Forelimb muscle (tissue), 1 donor: ENCODE results near the gene RBBP7. TPM values are rescaled to one million over a fixed set of nuclear protein-coding genes. Genes with fewer than 3 reads are reported as not detected.

ENCODE experiments used
- DNase-seq: peaks from one replicate; pipeline ENCODE4 v3.0.0-alpha.2; 2013; ENCODE audit warnings: low read depth
- polyA plus RNA-seq: library from polyadenylated mRNA; unstranded; fragments of 120-200 nt; gene quantifications from one replicate; pipeline ENCODE4 v1.2.1, GENCODE V29; 2013; ENCODE audit not compliant: insufficient read length

RBBP7 gene
- polyA plus RNA-seq, 1 donor: 165 TPM

- DNase-seq: no peak
These were observed 42.9 kb downstream of the RBBP7 start for GRCh38 chrX:16827225-16827624.

GRCh38 chrX:16826207-16826606, 44.0 kb downstream of the RBBP7 start:
- DNase-seq: no peak

DNA sequence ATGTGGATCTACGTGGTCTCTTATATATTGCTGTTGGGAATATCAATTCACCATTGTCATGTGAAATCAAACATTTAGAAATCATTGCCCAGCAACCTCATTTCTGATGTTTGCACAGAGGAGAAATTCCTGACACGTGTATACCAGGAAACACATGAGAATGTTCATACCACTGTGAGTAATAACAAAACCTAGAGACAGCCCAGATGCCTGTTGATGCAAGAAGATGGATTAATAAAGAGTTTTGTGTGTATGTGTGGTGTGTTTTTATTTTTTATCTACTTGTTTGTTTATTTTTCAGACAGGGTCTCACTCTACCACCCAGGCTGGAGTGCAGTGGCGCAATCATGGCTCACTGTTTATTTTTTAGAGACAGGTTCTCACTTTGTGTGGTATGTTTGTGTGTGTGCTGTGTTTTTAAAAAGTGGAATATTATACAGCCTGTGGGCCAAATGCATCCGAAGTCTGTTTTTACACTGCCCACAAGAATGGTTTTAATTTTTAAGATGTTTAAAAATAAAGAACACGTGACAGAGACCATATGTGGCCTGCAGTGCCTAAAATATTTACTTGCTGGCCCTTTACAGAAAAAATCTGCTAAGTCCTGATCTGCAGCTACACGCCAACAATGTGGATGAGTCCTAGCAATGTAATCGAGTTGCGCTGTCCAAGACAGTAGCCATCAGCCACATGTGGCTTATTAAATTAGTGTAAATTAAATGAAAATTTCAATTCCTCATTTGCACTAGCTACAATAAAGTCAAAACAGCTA, 44.7 kb downstream of the RBBP7 start:
- DNase-seq: no peak

GRCh38 chrX:16822723-16823122, 47.4 kb downstream of the RBBP7 start:
- no peak for DNase-seq

GRCh38 chrX:16819634-16820033, 50.5 kb downstream of the RBBP7 start:
- no peak for DNase-seq

- DNase-seq: no peak
These were observed 55.6 kb downstream of the RBBP7 start for GRCh38 chrX:16814597-16814996.

DNA sequence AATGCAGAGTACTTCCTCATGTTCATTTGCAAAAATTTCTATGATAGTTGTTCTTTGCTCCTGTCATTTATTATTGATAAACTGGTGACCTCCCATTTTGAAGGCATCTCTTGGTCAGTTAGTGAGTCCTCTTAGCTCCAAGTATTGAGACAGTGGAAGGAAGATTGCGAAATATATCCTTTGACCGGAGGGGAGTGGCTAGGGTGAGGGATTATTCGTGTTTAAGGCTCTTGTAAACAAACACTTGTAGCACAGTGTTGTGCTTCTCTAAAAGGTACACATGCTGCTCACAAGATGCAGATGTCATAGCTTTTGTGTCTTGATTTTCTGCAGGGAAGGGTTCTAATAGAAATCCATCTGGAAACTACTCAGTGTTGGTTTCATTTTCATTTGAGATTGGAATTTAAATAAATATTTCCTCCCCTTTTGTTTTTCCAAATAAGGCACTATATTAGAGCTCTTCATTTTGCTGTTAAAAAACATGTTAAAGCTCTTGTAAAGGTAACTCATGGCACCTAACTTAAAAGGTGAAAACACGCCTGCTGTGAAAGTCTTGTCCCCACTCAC, 62.1 kb downstream of the RBBP7 start:
- DNase-seq: no peak

- no peak for DNase-seq
These were observed 62.6 kb downstream of the RBBP7 start for GRCh38 chrX:16807548-16807947.

GRCh38 chrX:16804923-16805464, 65.2 kb downstream of the RBBP7 start:
- DNase-seq: no peak

GRCh38 chrX:16797841-16798240, 72.3 kb downstream of the RBBP7 start:
- no peak for DNase-seq

DNA sequence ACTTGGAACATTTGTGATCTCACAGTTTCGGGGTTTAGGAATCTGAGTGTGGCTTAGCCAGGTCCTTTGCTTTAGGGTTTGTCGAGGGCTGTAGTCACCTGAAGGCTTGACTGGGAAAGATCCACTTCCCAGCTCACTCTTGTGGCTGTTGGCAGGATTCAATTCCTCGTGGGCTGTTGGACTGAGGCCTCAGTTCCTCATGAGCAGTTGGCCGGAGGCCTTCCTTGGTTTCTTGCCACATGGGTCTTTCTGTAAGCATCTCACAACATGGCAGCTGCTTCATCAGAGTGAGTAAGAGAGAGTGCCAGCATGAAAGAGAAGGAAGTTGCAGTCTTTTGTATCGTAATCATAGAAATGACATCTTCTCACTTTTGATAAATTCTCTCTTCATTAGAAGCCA, 72.8 kb downstream of the RBBP7 start:
- DNase-seq: no peak

DNA sequence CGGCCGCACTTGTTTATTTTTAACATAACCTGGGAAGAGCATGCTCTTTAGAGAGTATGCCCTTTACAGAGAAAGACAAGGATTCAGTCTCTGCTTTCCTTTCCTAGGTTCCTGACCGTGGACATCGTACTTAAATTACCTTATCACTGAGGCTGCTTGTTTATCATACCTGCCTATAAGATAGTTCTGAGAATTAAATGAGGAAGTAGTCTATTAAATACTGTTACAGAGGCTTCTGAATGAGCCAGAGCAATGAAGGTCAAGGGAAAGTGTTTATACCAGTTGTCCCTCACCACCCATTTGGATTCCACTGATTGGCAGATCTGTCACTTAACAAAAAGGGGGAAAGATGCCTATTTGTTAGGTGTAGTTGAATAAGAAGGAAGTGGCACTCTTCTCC, 73.9 kb downstream of the RBBP7 start:
- no peak for DNase-seq

Other genes starting within 250 kb of the RBBP7 start
- gene S100G, start 220.2 kb downstream of the RBBP7 start, polyA plus RNA-seq: not detected
- gene CTPS2, start 157.7 kb downstream of the RBBP7 start, polyA plus RNA-seq: 17.6 TPM
- gene SYAP1, start 150.8 kb downstream of the RBBP7 start, polyA plus RNA-seq: 16.7 TPM
- gene TXLNG, start 83.9 kb downstream of the RBBP7 start, polyA plus RNA-seq: 9.7 TPM
- gene REPS2, start 76.3 kb upstream of the RBBP7 start, polyA plus RNA-seq: 8.1 TPM